Trophoblast cell (in vitro differentiated cells and primary cell): ENCODE measurements around the gene SMARCC2.
A peak's percentile ranks its signal among the peaks of the same experiment; 100 is the strongest.
"Not testable (repeated sequence)": the region's sequence is repeated elsewhere in the genome, so short reads cannot be mapped to it uniquely, and the experiment has no call there.

ENCODE experiments used
- DNase-seq, 2 donors: peaks; one replicate each; pipeline ENCODE4 v3.0.0-alpha.2; 2016
- H2AFZ ChIP-seq: 2 replicates; pipeline ENCODE4 v1.6.1; 2013; ENCODE audit warnings: low read length, moderate library complexity, mild to moderate bottlenecking; ENCODE audit not compliant: insufficient read depth, poor library complexity
- H2AK5ac ChIP-seq: 2 replicates; pipeline ENCODE4 v1.6.1; 2013; ENCODE audit warnings: mild to moderate bottlenecking, low read length
- H2BK120ac ChIP-seq: 2 replicates; pipeline ENCODE4 v1.6.1; 2013; ENCODE audit warnings: low read length, mild to moderate bottlenecking, moderate library complexity; ENCODE audit not compliant: insufficient read depth, poor library complexity
- H2BK12ac ChIP-seq: 2 replicates; pipeline ENCODE4 v1.6.1; 2013; ENCODE audit warnings: mild to moderate bottlenecking, low read length, moderate library complexity
- H2BK5ac ChIP-seq: 2 replicates; pipeline ENCODE4 v1.6.1; 2013; ENCODE audit warnings: low read length, low read depth, moderate library complexity, mild to moderate bottlenecking; ENCODE audit not compliant: poor library complexity
- H3K14ac ChIP-seq: 2 replicates; pipeline ENCODE4 v1.6.1; 2013; ENCODE audit warnings: mild to moderate bottlenecking, low read length
- H3K18ac ChIP-seq: 2 replicates; pipeline ENCODE4 v1.6.1; 2013; ENCODE audit warnings: mild to moderate bottlenecking, low read length
- H3K23ac ChIP-seq: 2 replicates; pipeline ENCODE4 v1.6.1; 2013; ENCODE audit warnings: low read length
- H3K27ac ChIP-seq: 2 replicates; pipeline ENCODE4 v1.5.1; 2013; ENCODE audit warnings: low read depth, mild to moderate bottlenecking, inconsistent platforms, low read length, moderate library complexity
- H3K27me3 ChIP-seq: 2 replicates; pipeline ENCODE4 v1.6.1; 2013; ENCODE audit warnings: inconsistent platforms, mild to moderate bottlenecking, low read length, moderate library complexity; ENCODE audit not compliant: insufficient read depth
- H3K36me3 ChIP-seq, 2 experiments: 1 replicate in 1 of 2; 2 replicates in 1 of 2; pipeline ENCODE4 v1.6.1; 2013; ENCODE audit warnings: low read length in 2 of 2, mild to moderate bottlenecking in 2 of 2, moderate library complexity in 1 of 2; ENCODE audit not compliant: insufficient read depth in 2 of 2, control insufficient read depth in 1 of 2
- H3K4ac ChIP-seq: 2 replicates; pipeline ENCODE4 v1.6.1; 2013; ENCODE audit warnings: low read depth, mild to moderate bottlenecking, low read length, moderate library complexity
- H3K4me1 ChIP-seq, 2 experiments: 1 replicate in 1 of 2; 2 replicates in 1 of 2; pipeline ENCODE4 v1.6.1; 2013; ENCODE audit warnings: low read length in 2 of 2, mild to moderate bottlenecking in 2 of 2, moderate library complexity in 1 of 2; ENCODE audit not compliant: insufficient read depth in 2 of 2, control insufficient read depth in 1 of 2
- H3K4me2 ChIP-seq: 2 replicates; pipeline ENCODE4 v1.6.1; 2013; ENCODE audit warnings: inconsistent platforms, mild to moderate bottlenecking, low read length, moderate library complexity
- H3K4me3 ChIP-seq: 2 replicates; pipeline ENCODE4 v1.5.1; 2013; ENCODE audit warnings: mild to moderate bottlenecking, low read depth, low read length, inconsistent platforms
- H3K79me1 ChIP-seq: one replicate; pipeline ENCODE4 v1.6.1; 2013; ENCODE audit warnings: low read length
- H3K79me2 ChIP-seq: 2 replicates; pipeline ENCODE4 v1.6.1; 2013; ENCODE audit warnings: low read length, mild to moderate bottlenecking; ENCODE audit not compliant: control insufficient read depth, insufficient read depth, poor library complexity
- H3K9ac ChIP-seq: 2 replicates; pipeline ENCODE4 v1.6.1; 2013; ENCODE audit warnings: mild to moderate bottlenecking, low read length
- H3K9me3 ChIP-seq: 2 replicates; pipeline ENCODE4 v1.6.1; 2013; ENCODE audit warnings: low read depth, mild to moderate bottlenecking, control low read depth, inconsistent platforms, low read length; ENCODE audit not compliant: insufficient read depth
- H4K12ac ChIP-seq: 2 replicates; pipeline ENCODE4 v1.6.1; 2013; ENCODE audit warnings: low read depth, mild to moderate bottlenecking, low read length, moderate library complexity
- H4K8ac ChIP-seq: 2 replicates; pipeline ENCODE4 v1.6.1; 2013; ENCODE audit warnings: low read depth, mild to moderate bottlenecking, low read length, moderate library complexity
- H4K91ac ChIP-seq: one replicate; pipeline ENCODE4 v1.6.1; 2013; ENCODE audit warnings: low read depth, mild to moderate bottlenecking, low read length, moderate library complexity
- WGBS: extraction: QIAGEN DNeasy Blood & Tissue Kit; methylation state at CpG from one replicate; pipeline ENCODE4 v1.1.7; 2013; ENCODE audit warnings: missing lambda C conversion rate; ENCODE audit not compliant: insufficient read length, insufficient coverage; ENCODE audit errors: extremely low coverage; 5-methylcytosine and 5-hydroxymethylcytosine counted together

The SMARCC2 gene

DNA sequence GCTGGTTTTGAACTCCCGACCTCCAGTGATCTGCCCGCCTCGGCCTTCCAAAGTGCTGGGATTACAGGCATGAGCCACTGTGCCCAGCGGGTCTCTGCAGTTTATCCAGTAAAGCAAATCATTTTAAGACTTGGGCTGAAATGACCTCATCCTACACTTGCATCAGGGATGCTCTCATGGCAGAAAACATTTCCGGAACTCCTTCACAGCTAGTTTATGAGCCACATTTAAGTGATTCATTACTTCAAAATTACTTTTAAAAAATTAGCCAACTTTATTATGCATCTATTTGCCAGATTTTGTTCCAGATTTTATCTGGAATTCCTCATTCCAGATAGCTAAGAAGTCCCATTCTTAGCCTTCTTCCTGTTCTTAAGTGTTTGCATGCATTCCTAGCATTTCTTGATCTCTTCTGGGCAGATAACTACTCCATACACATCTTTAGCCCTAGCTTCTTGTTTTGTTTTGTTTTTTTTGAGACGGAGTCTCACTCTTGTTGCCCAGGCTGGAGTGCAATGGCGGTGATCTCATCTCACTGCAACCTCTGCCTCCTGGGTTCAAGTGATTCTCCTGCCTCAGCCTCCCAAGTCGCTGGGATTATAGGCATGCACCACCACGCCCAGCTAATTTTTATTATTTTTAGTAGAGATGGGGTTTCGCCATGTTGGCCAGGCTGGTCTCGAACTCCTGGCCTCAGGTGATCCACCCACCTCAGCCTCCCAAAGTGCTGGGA, 7.7 kb upstream of the SMARCC2 start:
- not testable (repeated sequence) for H2AK5ac ChIP-seq, H3K79me1 ChIP-seq, H3K18ac ChIP-seq, H3K23ac ChIP-seq, H2AFZ ChIP-seq, H3K14ac ChIP-seq, H3K9me3 ChIP-seq, H2BK120ac ChIP-seq, H4K91ac ChIP-seq, H2BK5ac ChIP-seq, H3K79me2 ChIP-seq, H3K36me3 ChIP-seq, H3K4me3 ChIP-seq, H3K4me2 ChIP-seq, H4K12ac ChIP-seq, H2BK12ac ChIP-seq, H3K9ac ChIP-seq, H3K4ac ChIP-seq, H3K27me3 ChIP-seq
- peak overlapping the region; percentile 27 for H3K27ac ChIP-seq
- peak; percentile 86 to 97 for DNase-seq
- WGBS: no CpG with 5 or more reads among the region's 11 CpGs
- peak overlapping the region; percentile 7 for H4K8ac ChIP-seq
- H3K4me1 ChIP-seq: peaks cover 9 to 12% of the 10 kb centered on the region in 2 experiments

GRCh38 chr12:56193025-56193578, 3.8 kb upstream of the SMARCC2 start:
- no CpG with 5 or more reads among the region's 1 CpG for WGBS
- H3K79me1 ChIP-seq: peaks cover 10% of the 10 kb centered on the region
- peaks cover 8% of the 10 kb centered on the region for H3K79me2 ChIP-seq
- no peak overlapping the region for H4K12ac ChIP-seq
- H3K9ac ChIP-seq: no peak overlapping the region
- no peaks in the 10 kb centered on the region for H3K36me3 ChIP-seq
- no peak overlapping the region for H3K14ac ChIP-seq
- no peak overlapping the region for H3K27ac ChIP-seq
- H4K91ac ChIP-seq: no peak overlapping the region
- H3K4me1 ChIP-seq: peaks cover 8 to 9% of the 10 kb centered on the region in 2 experiments
- H3K4ac ChIP-seq: no peak overlapping the region
- H3K4me3 ChIP-seq: no peak overlapping the region
- peak; percentile 79 to 98 for DNase-seq
- H3K23ac ChIP-seq: no peak overlapping the region
- H3K9me3 ChIP-seq: no peaks in the 10 kb centered on the region
- no peak overlapping the region for H4K8ac ChIP-seq
- no peak overlapping the region for H2BK5ac ChIP-seq
- no peak overlapping the region for H2BK12ac ChIP-seq
- no peak overlapping the region for H2AFZ ChIP-seq
- H2BK120ac ChIP-seq: no peak overlapping the region
- H3K4me2 ChIP-seq: no peak overlapping the region
- H2AK5ac ChIP-seq: no peak overlapping the region
- no peak overlapping the region for H3K18ac ChIP-seq
- H3K27me3 ChIP-seq: no peaks in the 10 kb centered on the region

GRCh38 chr12:56192582-56192981, 3.3 kb upstream of the SMARCC2 start:
- H3K27me3 ChIP-seq: no peaks in the 10 kb centered on the region
- H2BK5ac ChIP-seq: no peak overlapping the region
- no peak overlapping the region for H3K23ac ChIP-seq
- H4K12ac ChIP-seq: no peak overlapping the region
- H3K9ac ChIP-seq: no peak overlapping the region
- H2BK12ac ChIP-seq: no peak overlapping the region
- peaks cover 8% of the 10 kb centered on the region for H3K79me2 ChIP-seq
- H2AK5ac ChIP-seq: no peak overlapping the region
- H3K79me1 ChIP-seq: peaks cover 10% of the 10 kb centered on the region
- no peak overlapping the region for H2AFZ ChIP-seq
- H4K91ac ChIP-seq: no peak overlapping the region
- H3K4ac ChIP-seq: no peak overlapping the region
- peaks cover 5 to 10% of the 10 kb centered on the region in 2 experiments for H3K4me1 ChIP-seq
- H3K36me3 ChIP-seq: no peaks in the 10 kb centered on the region
- no peak overlapping the region for H3K4me3 ChIP-seq
- H3K27ac ChIP-seq: no peak overlapping the region
- H3K18ac ChIP-seq: no peak overlapping the region
- DNase-seq: no peak
- no peak overlapping the region for H3K4me2 ChIP-seq
- no peak overlapping the region for H2BK120ac ChIP-seq
- H3K9me3 ChIP-seq: no peaks in the 10 kb centered on the region
- no peak overlapping the region for H4K8ac ChIP-seq
- no peak overlapping the region for H3K14ac ChIP-seq

DNA sequence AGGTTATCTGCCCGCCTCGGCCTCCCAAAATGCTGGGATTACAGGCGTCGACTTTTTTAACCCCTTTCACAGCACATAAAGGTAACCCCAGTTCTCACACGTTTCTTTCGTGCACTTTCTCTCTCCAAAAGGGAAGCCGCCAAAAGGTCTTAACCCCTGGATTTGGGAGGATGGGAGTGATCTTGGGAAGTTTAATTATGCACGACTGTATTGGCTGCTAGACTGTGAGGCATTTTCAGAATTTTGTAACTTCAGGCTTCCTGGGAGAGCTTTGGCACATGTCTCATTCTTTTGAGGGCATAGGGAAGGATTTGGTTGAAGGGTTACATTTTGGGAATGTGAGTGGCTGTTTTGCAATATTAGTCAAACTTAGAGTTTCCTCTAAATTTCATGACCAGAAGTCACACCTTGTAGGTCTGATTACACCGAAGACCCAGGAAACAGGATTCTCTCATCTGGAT, 1.4 kb upstream of the SMARCC2 start:
- H3K4me3 ChIP-seq: no peak overlapping the region
- WGBS: no CpG with 5 or more reads among the region's 9 CpGs
- peaks cover 8% of the 10 kb centered on the region for H3K79me2 ChIP-seq
- no peak overlapping the region for H4K91ac ChIP-seq
- H3K27ac ChIP-seq: peak overlapping the region; percentile 16
- H3K9ac ChIP-seq: no peak overlapping the region
- peak overlapping the region; percentile 76 for H2AFZ ChIP-seq
- peak in 1 of 2 donors; percentile 34 for DNase-seq
- no peak overlapping the region for H2AK5ac ChIP-seq
- no peaks in the 10 kb centered on the region for H3K27me3 ChIP-seq
- H3K36me3 ChIP-seq: peaks cover 2 to 3% of the 10 kb centered on the region in 2 experiments
- H2BK120ac ChIP-seq: no peak overlapping the region
- no peak overlapping the region for H3K14ac ChIP-seq
- peaks cover 10% of the 10 kb centered on the region for H3K79me1 ChIP-seq
- H3K4ac ChIP-seq: no peak overlapping the region
- no peak overlapping the region for H3K23ac ChIP-seq
- no peak overlapping the region for H2BK12ac ChIP-seq
- peaks cover 0 to 8% of the 10 kb centered on the region in 2 experiments for H3K4me1 ChIP-seq
- H4K12ac ChIP-seq: no peak overlapping the region
- no peaks in the 10 kb centered on the region for H3K9me3 ChIP-seq
- H2BK5ac ChIP-seq: no peak overlapping the region
- peak overlapping the region; percentile 40 for H4K8ac ChIP-seq
- no peak overlapping the region for H3K18ac ChIP-seq
- H3K4me2 ChIP-seq: peak overlapping the region; percentile 63
